Uterus (tissue), 2 donors: ENCODE data around the gene EPHA2.

Experiments used
- POLR2A ChIP-seq, 2 donors: fragments of 450-650 bp; IDR thresholded peaks; one replicate each; pipeline ENCODE4 v1.6.1; 2016; ENCODE audit warnings: antibody characterized with exemption in 2 of 2, mild to moderate bottlenecking in 1 of 2, moderate library complexity in 1 of 2
- TF ChIP-seq, protein P1 (sequence below), 4 experiments: fragments of 200-600 bp in 2 of 4; fragments of 450-650 bp in 2 of 4; sonication (generic) in 2 of 4; IDR thresholded peaks; one replicate each; pipeline ENCODE4 v1.5.1; 2016 to 2019; ENCODE audit warnings: antibody characterized with exemption in 4 of 4, mild to moderate bottlenecking in 2 of 4, moderate library complexity in 1 of 4

DNA sequence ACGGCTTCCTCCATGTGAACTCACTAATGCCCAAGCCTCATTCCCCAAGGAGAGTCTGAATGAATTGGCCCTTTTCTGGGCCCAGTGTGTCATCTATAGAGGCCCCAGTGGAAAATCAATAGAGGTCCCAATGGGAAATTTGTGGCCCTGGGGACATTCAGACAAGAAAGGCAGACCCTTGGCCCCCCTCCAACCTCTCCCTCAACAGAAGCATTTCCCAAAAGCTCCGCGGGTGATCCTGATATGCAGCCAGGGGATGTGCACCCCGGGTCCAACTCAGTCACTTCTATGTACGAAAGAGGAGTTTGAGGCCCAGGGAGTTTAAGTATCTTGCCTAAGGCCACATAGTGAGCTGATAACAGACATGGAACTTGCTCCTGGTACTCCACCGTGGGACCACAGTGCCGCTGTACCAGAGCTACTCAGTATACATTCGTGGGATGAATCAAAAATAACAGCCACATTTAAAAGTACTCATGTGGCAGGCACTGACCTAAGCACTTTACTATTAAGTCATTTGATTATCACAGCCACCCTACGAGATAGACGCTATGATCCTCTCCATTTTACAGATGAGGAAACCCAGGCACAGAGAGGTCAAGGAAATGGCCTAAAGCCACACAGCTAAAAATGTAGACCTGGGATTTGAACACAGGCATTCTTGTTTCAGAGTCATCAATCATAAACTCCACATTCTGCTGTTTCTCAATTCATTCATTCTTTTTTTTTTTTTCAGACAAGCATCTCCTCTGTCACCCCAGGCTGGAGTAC is 8.5 kb downstream of the EPHA2 start:
- no peak for TF ChIP-seq POLR2A (IDR thresholded peaks at IDR 0.05)
- TF ChIP-seq, protein P1, sequence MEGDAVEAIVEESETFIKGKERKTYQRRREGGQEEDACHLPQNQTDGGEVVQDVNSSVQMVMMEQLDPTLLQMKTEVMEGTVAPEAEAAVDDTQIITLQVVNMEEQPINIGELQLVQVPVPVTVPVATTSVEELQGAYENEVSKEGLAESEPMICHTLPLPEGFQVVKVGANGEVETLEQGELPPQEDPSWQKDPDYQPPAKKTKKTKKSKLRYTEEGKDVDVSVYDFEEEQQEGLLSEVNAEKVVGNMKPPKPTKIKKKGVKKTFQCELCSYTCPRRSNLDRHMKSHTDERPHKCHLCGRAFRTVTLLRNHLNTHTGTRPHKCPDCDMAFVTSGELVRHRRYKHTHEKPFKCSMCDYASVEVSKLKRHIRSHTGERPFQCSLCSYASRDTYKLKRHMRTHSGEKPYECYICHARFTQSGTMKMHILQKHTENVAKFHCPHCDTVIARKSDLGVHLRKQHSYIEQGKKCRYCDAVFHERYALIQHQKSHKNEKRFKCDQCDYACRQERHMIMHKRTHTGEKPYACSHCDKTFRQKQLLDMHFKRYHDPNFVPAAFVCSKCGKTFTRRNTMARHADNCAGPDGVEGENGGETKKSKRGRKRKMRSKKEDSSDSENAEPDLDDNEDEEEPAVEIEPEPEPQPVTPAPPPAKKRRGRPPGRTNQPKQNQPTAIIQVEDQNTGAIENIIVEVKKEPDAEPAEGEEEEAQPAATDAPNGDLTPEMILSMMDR (IDR thresholded peaks at IDR 0.05): no peak
